Body of pancreas (tissue), 4 donors: Measurements from ENCODE around the gene ZNF407. TPM values are rescaled to one million over a fixed set of nuclear protein-coding genes. Genes with fewer than 3 reads are reported as not detected.

ENCODE experiments used
- ATAC-seq: fragments of 150-250 bp; one replicate; pipeline ENCODE4 v1.9.1; 2016
- DNase-seq, 4 donors: peaks; one replicate each; pipeline ENCODE4 v3.0.0-alpha.2; 2019
- H3K27ac ChIP-seq, 4 donors: fragments of 200-600 bp; sonication (generic); 1 replicate in 3 of 4; 2 replicates in 1 of 4; pipeline versions ENCODE4 v1.5.1 to v1.6.1; 2016 to 2019; ENCODE audit warnings: mild to moderate bottlenecking in 1 of 4, mixed read lengths in 1 of 4, moderate library complexity in 1 of 4
- H3K27me3 ChIP-seq, 2 donors: fragments of 200-600 bp; sonication (generic); one replicate each; pipeline ENCODE4 v1.6.0; 2016; ENCODE audit warnings: mild to moderate bottlenecking in 1 of 2
- H3K36me3 ChIP-seq, 2 donors: fragments of 200-600 bp; sonication (generic); replicated peaks in 1 of 2; 2 replicates each; pipeline ENCODE4 v1.5.1; 2016; ENCODE audit warnings: low read depth in 2 of 2; ENCODE audit not compliant: insufficient read depth in 1 of 2
- H3K4me1 ChIP-seq: fragments of 200-600 bp; sonication (generic); one replicate; pipeline ENCODE4 v1.6.0; 2016
- H3K4me3 ChIP-seq, 2 donors: fragments of 200-600 bp; sonication (generic); 1 replicate in 1 of 2; 2 replicates in 1 of 2; pipeline ENCODE4 v1.5.1; 2016 to 2019
- H3K9me3 ChIP-seq, 3 donors: fragments of 200-600 bp; sonication (generic); 1 replicate in 2 of 3; 2 replicates in 1 of 3; pipeline ENCODE4 v1.5.1; 2016
- POLR2A ChIP-seq, 3 donors: fragments of 450-650 bp; IDR thresholded peaks; one replicate each; pipeline ENCODE4 v1.6.1; 2016; ENCODE audit warnings: antibody characterized with exemption in 3 of 3, mild to moderate bottlenecking in 2 of 3
- WGBS, 2 donors: methylation state at CpG; one replicate each; pipeline ENCODE4 v1.1.5; 2017; 5-methylcytosine and 5-hydroxymethylcytosine counted together
- intact Hi-C: fragments of 100-400 bp; cut with DNase I; formaldehyde crosslinking; loops from one replicate; pipeline ENCODE4 v1.15.1; 2023
- total RNA-seq, 2 donors: library from RNA; depleted of rRNA; stranded (reverse); fragments of >200 nt; gene quantifications; one replicate each; pipeline ENCODE4 v1.1.0, GENCODE V29; 2016
- TF ChIP-seq, protein P1 (sequence below), 7 experiments: fragments of 450-650 bp in 4 of 7; fragments of 200-600 bp in 3 of 7; sonication (generic) in 3 of 7; IDR thresholded peaks; one replicate each; pipeline ENCODE4 v1.5.1; 2016 to 2019; ENCODE audit warnings: antibody characterized with exemption in 7 of 7

The ZNF407 gene
- total RNA-seq, 2 donors from 2014 or later = 14.3 to 19.1 TPM

DNA sequence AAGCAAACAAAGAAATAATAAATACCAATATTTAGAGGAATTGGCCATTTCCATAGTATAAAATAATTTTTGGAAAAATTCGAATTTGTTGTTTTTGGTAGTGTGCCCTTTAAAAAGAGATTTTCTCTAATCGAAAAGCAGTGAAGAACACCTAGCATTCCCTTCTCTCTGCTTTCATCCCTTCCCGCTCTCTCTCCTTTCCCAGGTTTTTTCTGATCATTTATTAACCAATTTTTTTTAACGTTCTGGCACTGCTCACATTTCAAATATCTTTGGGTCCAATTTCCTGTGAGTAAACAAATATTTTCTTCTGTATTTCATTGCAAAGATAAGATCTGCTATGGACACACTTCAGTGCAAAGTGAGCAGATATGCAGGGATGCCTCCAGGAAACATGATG is 101.2 kb downstream of the ZNF407 start:
- TF ChIP-seq POLR2A (IDR thresholded peaks at IDR 0.05) = no peak
- TF ChIP-seq, protein P1, sequence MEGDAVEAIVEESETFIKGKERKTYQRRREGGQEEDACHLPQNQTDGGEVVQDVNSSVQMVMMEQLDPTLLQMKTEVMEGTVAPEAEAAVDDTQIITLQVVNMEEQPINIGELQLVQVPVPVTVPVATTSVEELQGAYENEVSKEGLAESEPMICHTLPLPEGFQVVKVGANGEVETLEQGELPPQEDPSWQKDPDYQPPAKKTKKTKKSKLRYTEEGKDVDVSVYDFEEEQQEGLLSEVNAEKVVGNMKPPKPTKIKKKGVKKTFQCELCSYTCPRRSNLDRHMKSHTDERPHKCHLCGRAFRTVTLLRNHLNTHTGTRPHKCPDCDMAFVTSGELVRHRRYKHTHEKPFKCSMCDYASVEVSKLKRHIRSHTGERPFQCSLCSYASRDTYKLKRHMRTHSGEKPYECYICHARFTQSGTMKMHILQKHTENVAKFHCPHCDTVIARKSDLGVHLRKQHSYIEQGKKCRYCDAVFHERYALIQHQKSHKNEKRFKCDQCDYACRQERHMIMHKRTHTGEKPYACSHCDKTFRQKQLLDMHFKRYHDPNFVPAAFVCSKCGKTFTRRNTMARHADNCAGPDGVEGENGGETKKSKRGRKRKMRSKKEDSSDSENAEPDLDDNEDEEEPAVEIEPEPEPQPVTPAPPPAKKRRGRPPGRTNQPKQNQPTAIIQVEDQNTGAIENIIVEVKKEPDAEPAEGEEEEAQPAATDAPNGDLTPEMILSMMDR (IDR thresholded peaks at IDR 0.05) = no peak
- no peak for DNase-seq
- Histone ChIP-seq H3K4me3 (no peak overlapping the region), H3K4me1 (peaks cover 12% of the 10 kb centered on the region), H3K36me3 (no peaks in the 10 kb centered on the region), H3K27ac (no peak overlapping the region), H3K27me3 (no peaks in the 10 kb centered on the region), H3K9me3 (no peaks in the 10 kb centered on the region)
- intact Hi-C loops = no loop called here
- no peak for ATAC-seq
- WGBS, 2 donors = 53% methylated on average over 4 of the region's 4 CpGs

- Histone ChIP-seq H3K27me3 (no peaks in the 10 kb centered on the region), H3K27ac (no peak overlapping the region), H3K9me3 (no peaks in the 10 kb centered on the region), H3K4me1 (peaks cover 12% of the 10 kb centered on the region), H3K36me3 (no peaks in the 10 kb centered on the region), H3K4me3 (no peak overlapping the region)
- intact Hi-C loops = no loop called here
- ATAC-seq (no peak), DNase-seq (no peak)
- 82 to 89% methylated on average over 3 of the region's 3 CpGs for whole genome bisulfite sequencing, 2 donors
- TF ChIP-seq, protein P1 (IDR thresholded peaks at IDR 0.05) = no peak
- no peak for TF ChIP-seq POLR2A (IDR thresholded peaks at IDR 0.05)
These were observed 101.8 kb downstream of the ZNF407 start for GRCh38 chr18:74699455-74699854.

DNA sequence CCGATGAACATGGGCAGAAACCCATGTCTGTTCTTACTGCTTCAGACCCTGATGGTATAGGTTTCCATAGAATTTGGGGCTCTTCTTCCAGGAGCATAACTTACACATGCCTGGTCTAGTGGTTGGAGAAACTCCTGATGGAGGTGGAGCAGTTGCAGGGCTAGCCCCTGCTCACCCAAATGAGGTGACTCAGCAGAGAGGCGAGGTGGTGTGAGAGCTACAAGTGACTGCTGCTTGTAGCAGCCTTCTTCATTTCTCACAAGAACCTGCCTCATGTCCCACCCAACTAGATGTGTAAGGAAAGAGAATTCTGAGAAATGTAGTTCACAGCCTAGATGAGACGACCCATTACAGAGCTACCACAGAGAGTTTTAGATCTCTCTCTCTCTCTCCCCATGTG is 105.3 kb downstream of the ZNF407 start:
- H3K36me3 ChIP-seq = no peaks in the 10 kb centered on the region
- H3K9me3 ChIP-seq = no peaks in the 10 kb centered on the region
- no peak for ATAC-seq
- no peaks in the 10 kb centered on the region for H3K27me3 ChIP-seq
- peaks cover 12% of the 10 kb centered on the region for H3K4me1 ChIP-seq
- intact Hi-C loops = no loop called here
- DNase-seq = no peak
- 78 to 81% methylated on average over 3 of the region's 3 CpGs for WGBS, 2 donors
- no peak overlapping the region for H3K4me3 ChIP-seq
- no peak overlapping the region for H3K27ac ChIP-seq
- TF ChIP-seq POLR2A (IDR thresholded peaks at IDR 0.05) = no peak
- TF ChIP-seq, protein P1 (IDR thresholded peaks at IDR 0.05) = no peak

- H3K27me3 ChIP-seq = no peaks in the 10 kb centered on the region
- H3K27ac ChIP-seq = no peak overlapping the region
- H3K36me3 ChIP-seq = no peaks in the 10 kb centered on the region
- intact Hi-C loops = no loop called here
- TF ChIP-seq POLR2A (IDR thresholded peaks at IDR 0.05) = no peak
- TF ChIP-seq, protein P1 (IDR thresholded peaks at IDR 0.05) = no peak
- DNase-seq = no peak
- H3K4me1 ChIP-seq = no peaks in the 10 kb centered on the region
- H3K9me3 ChIP-seq = no peaks in the 10 kb centered on the region
- no peak overlapping the region for H3K4me3 ChIP-seq
- ATAC-seq = no peak
These were observed 110.5 kb downstream of the ZNF407 start for GRCh38 chr18:74708169-74708568.

- H3K9me3 ChIP-seq = no peaks in the 10 kb centered on the region
- H3K4me1 ChIP-seq = no peaks in the 10 kb centered on the region
- ATAC-seq (no peak), DNase-seq (no peak)
- 90 to 95% methylated on average over 3 of the region's 3 CpGs for WGBS, 2 donors
- intact Hi-C loops = no loop called here
- no peaks in the 10 kb centered on the region for H3K36me3 ChIP-seq
- H3K4me3 ChIP-seq = no peak overlapping the region
- TF ChIP-seq, protein P1 (IDR thresholded peaks at IDR 0.05) = no peak
- TF ChIP-seq POLR2A (IDR thresholded peaks at IDR 0.05) = no peak
- no peak overlapping the region for H3K27ac ChIP-seq
- H3K27me3 ChIP-seq = no peaks in the 10 kb centered on the region
These were observed 111.8 kb downstream of the ZNF407 start for GRCh38 chr18:74709452-74709851.
